HEK293 (cell line): ENCODE results near the gene HOXD3.

Experiments
- CTCF ChIA-PET: fragments of 350-600 bp; formaldehyde crosslinking; extraction: SDS; loops from one replicate; lab custom pipeline; 2021; ENCODE audit warnings: antibody characterized with exemption; lab: Yijun Ruan, JAX
- POLR2A ChIA-PET: fragments of 300-600 bp; formaldehyde crosslinking; extraction: SDS; loops from one replicate; lab custom pipeline; 2020; ENCODE audit warnings: antibody characterized with exemption, inconsistent platforms; lab: Yijun Ruan, JAX
- H3K27ac ChIP-seq: fragments of 200-500 bp; sonication (Bioruptor generic); 2 replicates; pipeline ENCODE4 v1.5.1; 2014; ENCODE audit warnings: low read depth, low read length, control low read depth, inconsistent platforms; ENCODE audit errors: extremely low read depth
- H3K36me3 ChIP-seq, 2 experiments: fragments of 200-500 bp in 1 of 2; sonication (Bioruptor generic) in 1 of 2; 1 replicate in 1 of 2; 2 replicates in 1 of 2; pipeline ENCODE4 v1.5.1; 2014 to 2017; ENCODE audit warnings: inconsistent platforms in 2 of 2, low read length in 2 of 2; ENCODE audit not compliant: control insufficient read depth in 2 of 2, insufficient read depth in 1 of 2
- H3K4me1 ChIP-seq: fragments of 200-500 bp; sonication (Bioruptor generic); 2 replicates; pipeline ENCODE4 v1.5.1; 2014; ENCODE audit warnings: mild to moderate bottlenecking, low read length, inconsistent platforms; ENCODE audit not compliant: control insufficient read depth, insufficient read depth
- H3K4me3 ChIP-seq: 2 replicates; pipeline ENCODE4 v1.5.1; 2011; ENCODE audit warnings: low read depth, mild to moderate bottlenecking, control low read depth, low read length, moderate library complexity
- H3K9me3 ChIP-seq: fragments of 200-500 bp; sonication (Bioruptor generic); 2 replicates; pipeline ENCODE4 v1.5.1; 2014; ENCODE audit warnings: low read depth, low read length, inconsistent platforms; ENCODE audit not compliant: control insufficient read depth, insufficient read depth
- GLI4 ChIP-seq: fragments of 450-650 bp; formaldehyde crosslinking; IDR thresholded peaks from 2 replicates; pipeline ENCODE4 v1.5.1; 2016; ENCODE audit warnings: missing biosample characterization, missing genetic modification characterization
- GLIS1 ChIP-seq: fragments of 450-650 bp; formaldehyde crosslinking; IDR thresholded peaks from 2 replicates; pipeline ENCODE4 v1.5.1; 2016; ENCODE audit warnings: missing biosample characterization, missing genetic modification characterization
- GLIS2 ChIP-seq: fragments of 450-650 bp; formaldehyde crosslinking; IDR thresholded peaks from 2 replicates; pipeline ENCODE4 v1.5.1; 2016; ENCODE audit warnings: missing biosample characterization, missing genetic modification characterization
- HOXC10 ChIP-seq: sonication (generic); formaldehyde crosslinking; IDR thresholded peaks from 2 replicates; pipeline ENCODE4 v1.8.1; 2023; ENCODE audit warnings: mild to moderate bottlenecking, missing genetic modification reagents
- IKZF3 ChIP-seq: fragments of 450-650 bp; IDR thresholded peaks from 2 replicates; pipeline ENCODE4 v1.5.0; 2018; ENCODE audit warnings: missing biosample characterization, mild to moderate bottlenecking, missing genetic modification characterization, moderate library complexity
- KLF8 ChIP-seq: fragments of 450-650 bp; formaldehyde crosslinking; IDR thresholded peaks from 2 replicates; pipeline ENCODE4 v1.5.1; 2016; ENCODE audit warnings: missing biosample characterization, missing genetic modification characterization
- YY1 ChIP-seq: fragments of 450-650 bp; formaldehyde crosslinking; IDR thresholded peaks from 2 replicates; pipeline ENCODE4 v1.5.1; 2018; ENCODE audit warnings: missing biosample characterization, missing genetic modification characterization
- ZBTB17 ChIP-seq: fragments of 450-650 bp; formaldehyde crosslinking; IDR thresholded peaks from 2 replicates; pipeline ENCODE4 v1.5.1; 2016; ENCODE audit warnings: missing biosample characterization, missing genetic modification characterization
- ZEB2 ChIP-seq: fragments of 450-650 bp; formaldehyde crosslinking; IDR thresholded peaks from 2 replicates; pipeline ENCODE4 v1.5.1; 2016; ENCODE audit warnings: missing biosample characterization, missing genetic modification characterization
- ZNF112 ChIP-seq: fragments of 450-650 bp; formaldehyde crosslinking; IDR thresholded peaks from 2 replicates; pipeline ENCODE4 v1.5.0; 2017; ENCODE audit warnings: missing biosample characterization, missing genetic modification characterization
- ZNF121 ChIP-seq: fragments of 450-650 bp; formaldehyde crosslinking; IDR thresholded peaks from 2 replicates; pipeline ENCODE4 v1.5.1; 2016; ENCODE audit warnings: missing biosample characterization, missing genetic modification characterization
- ZNF19 ChIP-seq: fragments of 450-650 bp; formaldehyde crosslinking; IDR thresholded peaks from 2 replicates; pipeline ENCODE4; 2016; ENCODE audit warnings: missing biosample characterization, missing genetic modification characterization, low read depth
- ZNF223 ChIP-seq: fragments of 450-650 bp; formaldehyde crosslinking; IDR thresholded peaks from 2 replicates; pipeline ENCODE4 v1.5.1; 2016; ENCODE audit warnings: missing biosample characterization, missing genetic modification characterization
- ZNF24 ChIP-seq: fragments of 450-650 bp; formaldehyde crosslinking; IDR thresholded peaks from 2 replicates; pipeline ENCODE4 v1.5.1; 2016; ENCODE audit warnings: missing biosample characterization, missing genetic modification characterization
- ZNF292 ChIP-seq: fragments of 450-650 bp; formaldehyde crosslinking; IDR thresholded peaks from 2 replicates; pipeline ENCODE4 v1.5.1; 2016; ENCODE audit warnings: low read depth, missing biosample characterization, missing genetic modification characterization, borderline replicate concordance
- ZNF529 ChIP-seq: fragments of 450-650 bp; formaldehyde crosslinking; IDR thresholded peaks from 2 replicates; pipeline ENCODE4 v1.5.1; 2017; ENCODE audit warnings: missing genetic modification characterization, missing biosample characterization; ENCODE audit not compliant: insufficient replicate concordance
- ZNF600 ChIP-seq: fragments of 450-650 bp; formaldehyde crosslinking; IDR thresholded peaks from 2 replicates; pipeline ENCODE4 v1.5.1; 2016; ENCODE audit warnings: missing biosample characterization, missing genetic modification characterization
- ZNF658 ChIP-seq: fragments of 450-650 bp; formaldehyde crosslinking; IDR thresholded peaks from 2 replicates; pipeline ENCODE4; 2016; ENCODE audit warnings: missing biosample characterization, missing genetic modification characterization
- ZNF747 ChIP-seq: fragments of 450-650 bp; formaldehyde crosslinking; IDR thresholded peaks from 2 replicates; pipeline ENCODE4 v1.5.1; 2016; ENCODE audit warnings: missing biosample characterization, missing genetic modification characterization
- ZNF791 ChIP-seq: fragments of 450-650 bp; formaldehyde crosslinking; IDR thresholded peaks from 2 replicates; pipeline ENCODE4 v1.5.1; 2016; ENCODE audit warnings: missing biosample characterization, missing genetic modification characterization
- ZSCAN23 ChIP-seq: fragments of 450-650 bp; formaldehyde crosslinking; IDR thresholded peaks from 2 replicates; pipeline ENCODE4 v1.5.1; 2016; ENCODE audit warnings: missing biosample characterization, missing genetic modification characterization
- TF ChIP-seq, protein P1 (sequence below): fragments of 450-650 bp; formaldehyde crosslinking; conservative IDR thresholded peaks from 2 replicates; pipeline ENCODE4 v1.5.1; 2016; ENCODE audit warnings: low read depth, missing biosample characterization, missing genetic modification characterization
- TF ChIP-seq, protein P2 (sequence below): fragments of 450-650 bp; formaldehyde crosslinking; IDR thresholded peaks from 2 replicates; pipeline ENCODE4 v1.5.1; 2017; ENCODE audit warnings: missing biosample characterization, missing genetic modification characterization
- TF ChIP-seq, protein P3 (sequence below): fragments of 450-650 bp; formaldehyde crosslinking; IDR thresholded peaks from 2 replicates; pipeline ENCODE4 v1.5.0; 2017; ENCODE audit warnings: missing biosample characterization, missing genetic modification characterization, borderline replicate concordance
- TF ChIP-seq, protein P4 (sequence below): fragments of 450-650 bp; formaldehyde crosslinking; IDR thresholded peaks from 2 replicates; pipeline ENCODE4 v1.5.1; 2016; ENCODE audit warnings: missing biosample characterization, missing genetic modification characterization, low read depth
- TF ChIP-seq, protein P5 (sequence below): fragments of 450-650 bp; formaldehyde crosslinking; IDR thresholded peaks from 2 replicates; pipeline ENCODE4 v1.5.1; 2016; ENCODE audit warnings: missing biosample characterization, missing genetic modification characterization

The HOXD3 gene

DNA sequence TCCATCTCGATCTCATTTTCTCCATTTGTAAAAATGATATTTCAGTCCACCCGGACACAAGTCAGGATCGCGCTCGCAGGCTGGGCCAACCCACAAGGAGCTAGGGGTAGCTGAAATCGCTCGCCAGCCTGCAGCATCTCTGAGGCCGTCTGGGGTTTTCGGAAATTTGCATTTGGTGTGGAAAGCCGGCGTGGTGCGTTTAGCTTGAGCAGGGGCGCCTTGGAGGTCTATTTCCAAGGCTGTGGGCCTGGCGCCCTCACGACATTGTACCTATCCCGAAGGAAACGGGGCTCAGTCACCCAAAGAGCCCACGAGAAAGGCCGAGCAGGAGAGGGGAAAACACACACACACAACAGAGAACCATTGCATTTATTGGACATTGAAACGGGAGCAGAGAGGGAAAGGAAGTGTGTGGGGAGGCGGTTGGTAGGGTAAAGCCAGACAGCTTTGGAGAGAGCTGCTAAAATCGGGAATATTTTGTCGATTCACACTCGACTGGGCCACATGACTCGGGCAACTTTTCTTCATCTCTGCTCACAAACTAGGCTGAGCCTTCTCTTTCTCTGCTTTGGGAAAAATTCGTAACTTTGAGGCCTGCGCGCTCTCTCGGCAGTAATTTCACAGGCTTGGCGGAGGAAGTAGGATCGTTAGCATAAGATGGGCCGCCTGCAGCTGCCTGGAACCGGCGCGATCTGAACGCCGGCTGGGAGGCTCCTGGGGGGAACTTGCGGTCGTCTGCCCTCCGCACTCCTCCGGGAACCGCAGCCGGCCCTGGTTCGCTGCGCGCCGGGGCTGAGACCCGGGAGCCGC is 28.7 kb upstream of the HOXD3 start:
- peaks cover 0 to 19% of the 10 kb centered on the region in 2 experiments; a peak in 1 of 3 replicates for H3K36me3 ChIP-seq
- ChIA-PET CTCF (interaction anchor here (0.5 to 3.5 kb wide), 17 partner anchors 8 to 686 kb away, joined by 3 to 51 read pairs (median 8); no protein-coding TSS in a partner anchor), POLR2A (no interaction called here)
- no peaks in the 10 kb centered on the region for H3K9me3 ChIP-seq
- no peak overlapping the region for H3K4me3 ChIP-seq
- peaks cover 5% of the 10 kb centered on the region; the same call in 1 of the 2 replicates for H3K4me1 ChIP-seq
- H3K27ac ChIP-seq, result peak overlapping the region; percentile 98; the same call in 1 of the 2 replicates
- no peak for TF ChIP-seq YY1 (tag by site-specific recombination)
- no peak for TF ChIP-seq ZNF223
- TF ChIP-seq ZNF747, result no peak
- TF ChIP-seq ZBTB17 (tag by site-specific recombination), result peak; percentile 31; the same call in 1 of the 2 replicates
- TF ChIP-seq ZNF112 (tag by site-specific recombination), result no peak
- TF ChIP-seq, protein P1, sequence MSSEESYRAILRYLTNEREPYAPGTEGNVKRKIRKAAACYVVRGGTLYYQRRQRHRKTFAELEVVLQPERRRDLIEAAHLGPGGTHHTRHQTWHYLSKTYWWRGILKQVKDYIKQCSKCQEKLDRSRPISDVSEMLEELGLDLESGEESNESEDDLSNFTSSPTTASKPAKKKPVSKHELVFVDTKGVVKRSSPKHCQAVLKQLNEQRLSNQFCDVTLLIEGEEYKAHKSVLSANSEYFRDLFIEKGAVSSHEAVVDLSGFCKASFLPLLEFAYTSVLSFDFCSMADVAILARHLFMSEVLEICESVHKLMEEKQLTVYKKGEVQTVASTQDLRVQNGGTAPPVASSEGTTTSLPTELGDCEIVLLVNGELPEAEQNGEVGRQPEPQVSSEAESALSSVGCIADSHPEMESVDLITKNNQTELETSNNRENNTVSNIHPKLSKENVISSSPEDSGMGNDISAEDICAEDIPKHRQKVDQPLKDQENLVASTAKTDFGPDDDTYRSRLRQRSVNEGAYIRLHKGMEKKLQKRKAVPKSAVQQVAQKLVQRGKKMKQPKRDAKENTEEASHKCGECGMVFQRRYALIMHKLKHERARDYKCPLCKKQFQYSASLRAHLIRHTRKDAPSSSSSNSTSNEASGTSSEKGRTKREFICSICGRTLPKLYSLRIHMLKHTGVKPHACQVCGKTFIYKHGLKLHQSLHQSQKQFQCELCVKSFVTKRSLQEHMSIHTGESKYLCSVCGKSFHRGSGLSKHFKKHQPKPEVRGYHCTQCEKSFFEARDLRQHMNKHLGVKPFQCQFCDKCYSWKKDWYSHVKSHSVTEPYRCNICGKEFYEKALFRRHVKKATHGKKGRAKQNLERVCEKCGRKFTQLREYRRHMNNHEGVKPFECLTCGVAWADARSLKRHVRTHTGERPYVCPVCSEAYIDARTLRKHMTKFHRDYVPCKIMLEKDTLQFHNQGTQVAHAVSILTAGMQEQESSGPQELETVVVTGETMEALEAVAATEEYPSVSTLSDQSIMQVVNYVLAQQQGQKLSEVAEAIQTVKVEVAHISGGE (tag by site-specific recombination), result no peak
- TF ChIP-seq, protein P2, sequence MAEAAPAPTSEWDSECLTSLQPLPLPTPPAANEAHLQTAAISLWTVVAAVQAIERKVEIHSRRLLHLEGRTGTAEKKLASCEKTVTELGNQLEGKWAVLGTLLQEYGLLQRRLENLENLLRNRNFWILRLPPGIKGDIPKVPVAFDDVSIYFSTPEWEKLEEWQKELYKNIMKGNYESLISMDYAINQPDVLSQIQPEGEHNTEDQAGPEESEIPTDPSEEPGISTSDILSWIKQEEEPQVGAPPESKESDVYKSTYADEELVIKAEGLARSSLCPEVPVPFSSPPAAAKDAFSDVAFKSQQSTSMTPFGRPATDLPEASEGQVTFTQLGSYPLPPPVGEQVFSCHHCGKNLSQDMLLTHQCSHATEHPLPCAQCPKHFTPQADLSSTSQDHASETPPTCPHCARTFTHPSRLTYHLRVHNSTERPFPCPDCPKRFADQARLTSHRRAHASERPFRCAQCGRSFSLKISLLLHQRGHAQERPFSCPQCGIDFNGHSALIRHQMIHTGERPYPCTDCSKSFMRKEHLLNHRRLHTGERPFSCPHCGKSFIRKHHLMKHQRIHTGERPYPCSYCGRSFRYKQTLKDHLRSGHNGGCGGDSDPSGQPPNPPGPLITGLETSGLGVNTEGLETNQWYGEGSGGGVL (tag by site-specific recombination), result no peak
- TF ChIP-seq KLF8, result no peak; the same call in 1 of the 2 replicates
- peak; percentile 21; the same call in 1 of the 2 replicates for TF ChIP-seq GLIS2 (tag by site-specific recombination)
- peak; percentile 68; the same call in 1 of the 2 replicates for TF ChIP-seq GLIS1 (tag by site-specific recombination)
- no peak for TF ChIP-seq ZNF24 (tag by site-specific recombination)
- peak; percentile 38; the same call in 1 of the 2 replicates for TF ChIP-seq ZNF600 (tag by site-specific recombination)
- TF ChIP-seq, protein P3, sequence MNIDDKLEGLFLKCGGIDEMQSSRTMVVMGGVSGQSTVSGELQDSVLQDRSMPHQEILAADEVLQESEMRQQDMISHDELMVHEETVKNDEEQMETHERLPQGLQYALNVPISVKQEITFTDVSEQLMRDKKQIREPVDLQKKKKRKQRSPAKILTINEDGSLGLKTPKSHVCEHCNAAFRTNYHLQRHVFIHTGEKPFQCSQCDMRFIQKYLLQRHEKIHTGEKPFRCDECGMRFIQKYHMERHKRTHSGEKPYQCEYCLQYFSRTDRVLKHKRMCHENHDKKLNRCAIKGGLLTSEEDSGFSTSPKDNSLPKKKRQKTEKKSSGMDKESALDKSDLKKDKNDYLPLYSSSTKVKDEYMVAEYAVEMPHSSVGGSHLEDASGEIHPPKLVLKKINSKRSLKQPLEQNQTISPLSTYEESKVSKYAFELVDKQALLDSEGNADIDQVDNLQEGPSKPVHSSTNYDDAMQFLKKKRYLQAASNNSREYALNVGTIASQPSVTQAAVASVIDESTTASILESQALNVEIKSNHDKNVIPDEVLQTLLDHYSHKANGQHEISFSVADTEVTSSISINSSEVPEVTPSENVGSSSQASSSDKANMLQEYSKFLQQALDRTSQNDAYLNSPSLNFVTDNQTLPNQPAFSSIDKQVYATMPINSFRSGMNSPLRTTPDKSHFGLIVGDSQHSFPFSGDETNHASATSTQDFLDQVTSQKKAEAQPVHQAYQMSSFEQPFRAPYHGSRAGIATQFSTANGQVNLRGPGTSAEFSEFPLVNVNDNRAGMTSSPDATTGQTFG (tag by site-specific recombination), result no peak
- no peak for TF ChIP-seq ZNF529 (tag by site-specific recombination)
- TF ChIP-seq ZNF292 (tag by site-specific recombination), result no peak
- TF ChIP-seq HOXC10 (CRISPR knock-in tag), result no peak
- TF ChIP-seq ZNF658 (tag by site-specific recombination), result no peak
- no peak for TF ChIP-seq ZNF121 (tag by site-specific recombination)
- TF ChIP-seq ZSCAN23 (tag by site-specific recombination), result no peak
- TF ChIP-seq, protein P4, sequence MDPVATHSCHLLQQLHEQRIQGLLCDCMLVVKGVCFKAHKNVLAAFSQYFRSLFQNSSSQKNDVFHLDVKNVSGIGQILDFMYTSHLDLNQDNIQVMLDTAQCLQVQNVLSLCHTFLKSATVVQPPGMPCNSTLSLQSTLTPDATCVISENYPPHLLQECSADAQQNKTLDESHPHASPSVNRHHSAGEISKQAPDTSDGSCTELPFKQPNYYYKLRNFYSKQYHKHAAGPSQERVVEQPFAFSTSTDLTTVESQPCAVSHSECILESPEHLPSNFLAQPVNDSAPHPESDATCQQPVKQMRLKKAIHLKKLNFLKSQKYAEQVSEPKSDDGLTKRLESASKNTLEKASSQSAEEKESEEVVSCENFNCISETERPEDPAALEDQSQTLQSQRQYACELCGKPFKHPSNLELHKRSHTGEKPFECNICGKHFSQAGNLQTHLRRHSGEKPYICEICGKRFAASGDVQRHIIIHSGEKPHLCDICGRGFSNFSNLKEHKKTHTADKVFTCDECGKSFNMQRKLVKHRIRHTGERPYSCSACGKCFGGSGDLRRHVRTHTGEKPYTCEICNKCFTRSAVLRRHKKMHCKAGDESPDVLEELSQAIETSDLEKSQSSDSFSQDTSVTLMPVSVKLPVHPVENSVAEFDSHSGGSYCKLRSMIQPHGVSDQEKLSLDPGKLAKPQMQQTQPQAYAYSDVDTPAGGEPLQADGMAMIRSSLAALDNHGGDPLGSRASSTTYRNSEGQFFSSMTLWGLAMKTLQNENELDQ (tag by site-specific recombination), result no peak
- 0 out of 2 replicates have a peak, but pooled peaks have one; percentile 6 for TF ChIP-seq IKZF3 (tag by site-specific recombination)
- no peak for TF ChIP-seq ZEB2 (tag by site-specific recombination)
- TF ChIP-seq ZNF19, result no peak
- no peak for TF ChIP-seq ZNF791 (tag by site-specific recombination)
- TF ChIP-seq GLI4 (tag by site-specific recombination), result no peak
- TF ChIP-seq, protein P5, sequence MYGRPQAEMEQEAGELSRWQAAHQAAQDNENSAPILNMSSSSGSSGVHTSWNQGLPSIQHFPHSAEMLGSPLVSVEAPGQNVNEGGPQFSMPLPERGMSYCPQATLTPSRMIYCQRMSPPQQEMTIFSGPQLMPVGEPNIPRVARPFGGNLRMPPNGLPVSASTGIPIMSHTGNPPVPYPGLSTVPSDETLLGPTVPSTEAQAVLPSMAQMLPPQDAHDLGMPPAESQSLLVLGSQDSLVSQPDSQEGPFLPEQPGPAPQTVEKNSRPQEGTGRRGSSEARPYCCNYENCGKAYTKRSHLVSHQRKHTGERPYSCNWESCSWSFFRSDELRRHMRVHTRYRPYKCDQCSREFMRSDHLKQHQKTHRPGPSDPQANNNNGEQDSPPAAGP (tag by site-specific recombination), result no peak
